PC-9 (cell line): ENCODE results near the gene APBA2. TPM values are rescaled to one million over a fixed set of nuclear protein-coding genes. Genes with fewer than 3 reads are reported as not detected.

Experiments
- BruUV-seq: library from RNA; stranded (reverse); fragments of 400-500 nt; replicated peaks from 2 replicates; lab custom pipeline; 2021; lab: Mats Ljungman, UMichigan
- CTCF ChIA-PET: fragments of 300-600 bp; sonication (Branson Sonifier 250); formaldehyde crosslinking; loops from one replicate; lab custom pipeline; 2022; ENCODE audit warnings: antibody characterized with exemption; lab: Charles Lee
- POLR2A ChIA-PET: fragments of 300-600 bp; sonication (Branson Sonifier 250); formaldehyde crosslinking; loops from one replicate; lab custom pipeline; 2022; ENCODE audit warnings: antibody characterized with exemption; ENCODE audit not compliant: unreplicated experiment; lab: Charles Lee
- DNase-seq, 2 experiments: peaks; one replicate each; pipeline versions ENCODE4 v3.0.0 to v3.0.0-alpha.2; 2015 to 2022; ENCODE audit warnings: mixed read lengths in 1 of 2
- H2AFZ ChIP-seq: fragments of 200-600 bp; sonication (generic); 2 replicates; pipeline ENCODE4 v1.8.1; 2017; ENCODE audit warnings: antibody characterized with exemption
- H3F3A ChIP-seq: fragments of 200-600 bp; sonication (generic); 2 replicates; pipeline ENCODE4 v1.8.1; 2017; ENCODE audit warnings: antibody characterized with exemption, mild to moderate bottlenecking, low read depth; ENCODE audit not compliant: insufficient read depth
- H3K27ac ChIP-seq: fragments of 200-600 bp; sonication (generic); 2 replicates; pipeline ENCODE4 v1.6.1; 2016; ENCODE audit warnings: mixed run types
- H3K27me3 ChIP-seq: fragments of 200-600 bp; sonication (generic); 2 replicates; pipeline ENCODE4 v1.6.1; 2016; ENCODE audit warnings: low read depth, mixed run types; ENCODE audit not compliant: insufficient read depth
- H3K36me3 ChIP-seq: fragments of 200-600 bp; sonication (generic); 2 replicates; pipeline ENCODE4 v1.6.1; 2016; ENCODE audit warnings: low read depth, mixed run types
- H3K4me1 ChIP-seq: fragments of 200-600 bp; sonication (generic); replicated peaks from 2 replicates; pipeline ENCODE4 v1.6.1; 2016; ENCODE audit warnings: mixed run types; ENCODE audit not compliant: insufficient read depth
- H3K4me2 ChIP-seq: fragments of 200-600 bp; sonication (generic); 2 replicates; pipeline ENCODE4 v1.6.1; 2017; ENCODE audit warnings: mixed run types
- H3K4me3 ChIP-seq: fragments of 200-600 bp; sonication (generic); 2 replicates; pipeline ENCODE4 v1.6.1; 2016; ENCODE audit warnings: mixed run types
- H3K79me2 ChIP-seq: fragments of 200-600 bp; sonication (generic); 2 replicates; pipeline ENCODE4 v1.6.1; 2017; ENCODE audit warnings: low read depth, mixed run types
- H3K9me2 ChIP-seq: fragments of 200-600 bp; sonication (generic); 2 replicates; pipeline ENCODE4 v1.8.1; 2017; ENCODE audit warnings: mild to moderate bottlenecking; ENCODE audit not compliant: insufficient read depth
- H3K9me3 ChIP-seq: fragments of 200-600 bp; sonication (generic); 2 replicates; pipeline ENCODE4 v1.8.1; 2016; ENCODE audit warnings: low read depth; ENCODE audit not compliant: insufficient read depth
- H4K20me1 ChIP-seq: fragments of 200-600 bp; sonication (generic); 2 replicates; pipeline ENCODE4 v1.8.1; 2017; ENCODE audit not compliant: insufficient read depth
- EZH2 ChIP-seq: fragments of 200-600 bp; sonication (generic); IDR thresholded peaks from 2 replicates; pipeline ENCODE4 v1.8.0; 2017; ENCODE audit warnings: antibody characterized with exemption, low read depth
- intact Hi-C: fragments of 100-400 bp; cut with micrococcal nuclease; formaldehyde crosslinking; loops from one replicate; pipeline ENCODE4 v1.10.0; 2022; ENCODE audit not compliant: unreplicated experiment
- total RNA-seq: library from RNA; stranded (reverse); gene quantifications from 2 replicates; pipeline ENCODE4 v1.2.3, GENCODE V29; 2021
- TF ChIP-seq, protein P1 (sequence below): fragments of 200-600 bp; sonication (generic); conservative IDR thresholded peaks from 2 replicates; pipeline ENCODE4 v1.6.1; 2017; ENCODE audit warnings: mixed run types, antibody characterized with exemption, mild to moderate bottlenecking, moderate library complexity

APBA2 gene
- total RNA-seq, 1 experiment from 2014 or later: not detected

- Histone ChIP-seq H3K79me2 (no peaks in the 10 kb centered on the region), H3K4me1 (no peaks in the 10 kb centered on the region), H3K36me3 (no peaks in the 10 kb centered on the region), H3K27me3 (peaks cover 27% of the 10 kb centered on the region), H3K4me3 (no peak overlapping the region), H3F3A (no peaks in the 10 kb centered on the region), H4K20me1 (no peaks in the 10 kb centered on the region), H3K9me2 (no peaks in the 10 kb centered on the region), H3K4me2 (no peak overlapping the region), H2AFZ (no peak overlapping the region), H3K27ac (no peak overlapping the region), H3K9me3 (no peaks in the 10 kb centered on the region)
- DNase-seq: no peak
- ChIA-PET CTCF (no interaction called here), POLR2A (no interaction called here)
- intact Hi-C loops: no loop called here
- BruUV-seq: no TSS peak
- TF ChIP-seq EZH2: no peak
- TF ChIP-seq, protein P1, sequence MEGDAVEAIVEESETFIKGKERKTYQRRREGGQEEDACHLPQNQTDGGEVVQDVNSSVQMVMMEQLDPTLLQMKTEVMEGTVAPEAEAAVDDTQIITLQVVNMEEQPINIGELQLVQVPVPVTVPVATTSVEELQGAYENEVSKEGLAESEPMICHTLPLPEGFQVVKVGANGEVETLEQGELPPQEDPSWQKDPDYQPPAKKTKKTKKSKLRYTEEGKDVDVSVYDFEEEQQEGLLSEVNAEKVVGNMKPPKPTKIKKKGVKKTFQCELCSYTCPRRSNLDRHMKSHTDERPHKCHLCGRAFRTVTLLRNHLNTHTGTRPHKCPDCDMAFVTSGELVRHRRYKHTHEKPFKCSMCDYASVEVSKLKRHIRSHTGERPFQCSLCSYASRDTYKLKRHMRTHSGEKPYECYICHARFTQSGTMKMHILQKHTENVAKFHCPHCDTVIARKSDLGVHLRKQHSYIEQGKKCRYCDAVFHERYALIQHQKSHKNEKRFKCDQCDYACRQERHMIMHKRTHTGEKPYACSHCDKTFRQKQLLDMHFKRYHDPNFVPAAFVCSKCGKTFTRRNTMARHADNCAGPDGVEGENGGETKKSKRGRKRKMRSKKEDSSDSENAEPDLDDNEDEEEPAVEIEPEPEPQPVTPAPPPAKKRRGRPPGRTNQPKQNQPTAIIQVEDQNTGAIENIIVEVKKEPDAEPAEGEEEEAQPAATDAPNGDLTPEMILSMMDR: no peak
These were observed 198.1 kb downstream of the APBA2 start for GRCh38 chr15:29083858-29084257.

GRCh38 chr15:29086001-29086400 is 200.2 kb downstream of the APBA2 start:
- DNase-seq: no peak
- TF ChIP-seq, protein P1: no peak
- TF ChIP-seq EZH2: no peak
- Histone ChIP-seq H3K36me3 (no peaks in the 10 kb centered on the region), H3K27me3 (peaks cover 13% of the 10 kb centered on the region), H2AFZ (no peak overlapping the region), H3K27ac (no peak overlapping the region), H3K4me2 (no peak overlapping the region), H3K79me2 (no peaks in the 10 kb centered on the region), H3F3A (no peaks in the 10 kb centered on the region), H3K4me3 (no peak overlapping the region), H3K4me1 (no peaks in the 10 kb centered on the region), H3K9me2 (no peaks in the 10 kb centered on the region), H3K9me3 (no peaks in the 10 kb centered on the region), H4K20me1 (no peaks in the 10 kb centered on the region)
- no TSS peak for BruUV-seq
- intact Hi-C loops: no loop called here
- ChIA-PET POLR2A (no interaction called here), CTCF (no interaction called here)

- H4K20me1 ChIP-seq: no peaks in the 10 kb centered on the region
- no peaks in the 10 kb centered on the region for H3K36me3 ChIP-seq
- no peak overlapping the region for H2AFZ ChIP-seq
- H3K9me3 ChIP-seq: no peaks in the 10 kb centered on the region
- no peak for TF ChIP-seq EZH2
- TF ChIP-seq, protein P1: no peak
- no peak overlapping the region for H3K27ac ChIP-seq
- H3K4me1 ChIP-seq: no peaks in the 10 kb centered on the region
- H3K4me2 ChIP-seq: no peak overlapping the region
- H3F3A ChIP-seq: no peaks in the 10 kb centered on the region
- H3K4me3 ChIP-seq: no peak overlapping the region
- intact Hi-C loops: no loop called here
- peaks cover 13% of the 10 kb centered on the region for H3K27me3 ChIP-seq
- POLR2A ChIA-PET: no interaction called here
- DNase-seq: no peak
- H3K9me2 ChIP-seq: no peaks in the 10 kb centered on the region
- CTCF ChIA-PET: no interaction called here
- no TSS peak for BruUV-seq
- H3K79me2 ChIP-seq: no peaks in the 10 kb centered on the region
These were observed 201.1 kb downstream of the APBA2 start for GRCh38 chr15:29086891-29087290.
